Measurements from ENCODE around the gene ST7. TPM values are rescaled to one million over a fixed set of nuclear protein-coding genes. Genes with fewer than 3 reads are reported as not detected.

Gene ST7
- total and polyA plus RNA-seq, 2 experiments from 2014 or later: 9.9 to 18.3 TPM

- DNase-seq (ENCODE audit: low spot score) (no peak), ATAC-seq (no peak)
- H3F3A ChIP-seq (replicated peaks; ENCODE audit: low read depth): no peaks in the 10 kb centered on the region
- no peak overlapping the region for H3K4me3 Mint-ChIP-seq
- H3K36me3 ChIP-seq (ENCODE audit: insufficient read depth): 0 out of 2 replicates have a peak, but pooled peaks cover 9% of the 10 kb centered on the region
- H3K27me3 ChIP-seq (ENCODE audit: insufficient read depth): no peaks in the 10 kb centered on the region
- 0 out of 2 replicates have a peak, but pooled peaks cover 4% of the 10 kb centered on the region for H4K20me1 ChIP-seq (replicated peaks; ENCODE audit: insufficient read depth)
- peaks cover 12% of the 10 kb centered on the region; the same call in 2 of the 3 replicates for H3K36me3 Mint-ChIP-seq (ENCODE audit: low read depth)
- peaks cover 18% of the 10 kb centered on the region for H3K4me1 Mint-ChIP-seq
- peaks cover 3% of the 10 kb centered on the region for H3K27me3 Mint-ChIP-seq (ENCODE audit: insufficient read depth, low read depth, poor library complexity)
- no peak overlapping the region for H2AFZ ChIP-seq
- peaks cover 11% of the 10 kb centered on the region for H3K9me3 Mint-ChIP-seq
- no peaks in the 10 kb centered on the region; the same call in 1 of the 2 replicates for H3K79me2 ChIP-seq (replicated peaks; ENCODE audit: insufficient read depth)
- H3K9me2 ChIP-seq (ENCODE audit: insufficient read depth): no peaks in the 10 kb centered on the region
- no peak overlapping the region for H3K4me3 ChIP-seq
- no peak overlapping the region for H3K4me2 ChIP-seq
- no peak overlapping the region for H3K27ac ChIP-seq (ENCODE audit: low read depth)
- H3K4me1 ChIP-seq (ENCODE audit: insufficient read depth): peaks cover 6% of the 10 kb centered on the region; the same call in 1 of the 2 replicates
- TF ChIP-seq JUNB (IDR thresholded peaks at IDR 0.05; ENCODE audit: unreplicated experiment): no peak
- no peak for TF ChIP-seq ZNF331 (CRISPR knock-in tag; IDR thresholded peaks at IDR 0.05; ENCODE audit: low read depth)
- no peak for TF ChIP-seq NANOG (IDR thresholded peaks at IDR 0.05; ENCODE audit: borderline replicate concordance)
- no peak for TF ChIP-seq ZNF462 (CRISPR knock-in tag; IDR thresholded peaks at IDR 0.05)
- no peak for TF ChIP-seq ZNF114 (CRISPR knock-in tag; IDR thresholded peaks at IDR 0.05)
- no peak overlapping the region for H3K27ac Mint-ChIP-seq
Measured at GRCh38 chr7:117034851-117035464, 81.7 kb downstream of the ST7 start.

- ATAC-seq (no peak), DNase-seq (ENCODE audit: low spot score) (no peak)
- no peak overlapping the region for H3K27ac Mint-ChIP-seq
- H2AFZ ChIP-seq: no peak overlapping the region
- peaks cover 6% of the 10 kb centered on the region; the same call in 1 of the 2 replicates for H3K4me1 ChIP-seq (ENCODE audit: insufficient read depth)
- peaks cover 3% of the 10 kb centered on the region for H3K27me3 Mint-ChIP-seq (ENCODE audit: insufficient read depth, low read depth, poor library complexity)
- H4K20me1 ChIP-seq (replicated peaks; ENCODE audit: insufficient read depth): 0 out of 2 replicates have a peak, but pooled peaks cover 4% of the 10 kb centered on the region
- H3K27ac ChIP-seq (ENCODE audit: low read depth): no peak overlapping the region
- no peaks in the 10 kb centered on the region for H3K9me2 ChIP-seq (ENCODE audit: insufficient read depth)
- peaks cover 18% of the 10 kb centered on the region for H3K4me1 Mint-ChIP-seq
- H3K36me3 Mint-ChIP-seq (ENCODE audit: low read depth): peaks cover 7% of the 10 kb centered on the region; the same call in 2 of the 3 replicates
- H3F3A ChIP-seq (replicated peaks; ENCODE audit: low read depth): no peaks in the 10 kb centered on the region
- H3K27me3 ChIP-seq (ENCODE audit: insufficient read depth): no peaks in the 10 kb centered on the region
- no peak overlapping the region for H3K4me3 ChIP-seq
- H3K4me2 ChIP-seq: no peak overlapping the region
- peaks cover 7% of the 10 kb centered on the region for H3K9me3 Mint-ChIP-seq
- H3K79me2 ChIP-seq (replicated peaks; ENCODE audit: insufficient read depth): no peaks in the 10 kb centered on the region; the same call in 1 of the 2 replicates
- H3K36me3 ChIP-seq (ENCODE audit: insufficient read depth): 0 out of 2 replicates have a peak, but pooled peaks cover 9% of the 10 kb centered on the region
- H3K4me3 Mint-ChIP-seq: no peak overlapping the region
- TF ChIP-seq EZH2 (IDR thresholded peaks at IDR 0.05; ENCODE audit: low read depth, unreplicated experiment) (no peak), REST (IDR thresholded peaks at IDR 0.05; ENCODE audit: unreplicated experiment) (no peak), JUNB (IDR thresholded peaks at IDR 0.05; ENCODE audit: unreplicated experiment) (no peak), CTCF (conservative IDR thresholded peaks at IDR 0.05; ENCODE audit: low read depth in 2 of 2) (no peak), ZNF114 (CRISPR knock-in tag; IDR thresholded peaks at IDR 0.05) (no peak), POLR2AphosphoS5 (IDR thresholded peaks at IDR 0.05; ENCODE audit: low read depth) (no peak)
Measured at GRCh38 chr7:117035465-117035862, 82.2 kb downstream of the ST7 start.
